GM18520 (cell line): ENCODE results near the gene TYK2.

Experiments used
- ATAC-seq: cut with Tn5 transposase; IDR thresholded peaks from one replicate; pipeline ENCODE4 v1.9.1; 2021; ENCODE audit not compliant: unreplicated experiment

TYK2 gene

GRCh38 chr19:10316229-10317044 lies 63.9 kb downstream of the TYK2 start:
- no peak for ATAC-seq

GRCh38 chr19:10315335-10316214 lies 64.8 kb downstream of the TYK2 start, which contains the start of gene FDX2:
Gene FDX2 (minus strand): TSS chr19:10316015. CDS start chr19:10315996, 19 bp downstream.
- no peak for ATAC-seq

GRCh38 chr19:10309423-10309822 lies 70.9 kb downstream of the TYK2 start, which contains the start of gene ZGLP1:
Gene ZGLP1 (minus strand): TSS chr19:10309815.
- ATAC-seq, result no peak

- no peak for ATAC-seq
These were observed 74.0 kb downstream of the TYK2 start for GRCh38 chr19:10306327-10306726.

GRCh38 chr19:10305139-10305806 lies 75.1 kb downstream of the TYK2 start:
- ATAC-seq, result no peak
